ENCODE measurements around the gene SUCLG2. TPM values are rescaled to one million over a fixed set of nuclear protein-coding genes. Genes with fewer than 3 reads are reported as not detected.

Gene SUCLG2
- polyA plus RNA-seq, 2 of the 4 experiments (the other 2 are of a cell fraction): 39.8 to 61.3 TPM

DNA sequence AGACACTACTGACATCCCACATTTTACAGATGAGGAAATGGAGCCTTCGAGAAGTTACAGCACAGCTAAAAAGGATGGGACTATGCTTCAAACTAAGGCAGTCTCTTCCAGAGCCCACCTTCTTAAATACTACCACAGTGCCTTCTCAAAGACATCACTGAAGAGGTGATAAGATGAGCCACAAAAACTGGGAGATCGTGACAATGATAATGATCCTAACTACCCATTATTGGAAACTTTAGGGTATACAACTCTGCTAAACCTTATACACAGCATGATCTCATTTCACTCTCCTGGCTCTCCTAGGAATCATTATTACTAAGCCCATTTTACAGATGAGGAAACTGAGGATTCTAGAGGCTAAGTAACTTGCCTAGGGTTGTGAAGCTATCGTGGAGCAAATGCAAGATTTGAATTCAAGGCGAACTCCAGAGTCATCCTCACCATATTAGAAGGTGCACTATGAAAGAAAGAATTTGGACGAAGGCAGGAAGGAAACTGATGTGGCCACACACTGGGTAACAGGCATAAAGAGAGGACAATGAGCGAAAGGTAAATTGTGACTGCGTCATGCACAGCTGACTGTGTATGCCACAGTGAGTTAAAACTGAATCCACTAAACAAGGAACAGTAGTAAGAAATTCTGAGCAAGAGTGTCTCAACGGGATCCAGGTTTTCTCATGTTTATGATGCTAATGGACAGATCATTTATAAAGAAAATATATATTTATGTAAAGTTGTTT is 55.4 kb downstream of the SUCLG2 start:
- TF ChIP-seq GATA3 (IDR thresholded peaks at IDR 0.05; ENCODE audit: borderline replicate concordance): no peak
- no peak for TF ChIP-seq POLR2AphosphoS2 (conservative IDR thresholded peaks at IDR 0.05; ENCODE audit: low read length)
- TF ChIP-seq ZFP36 (IDR thresholded peaks at IDR 0.05; ENCODE audit: borderline replicate concordance, partially characterized antibody): no peak
- CTCF ChIA-PET: no interaction called here
- POLR2A ChIA-PET: no interaction called here

DNA sequence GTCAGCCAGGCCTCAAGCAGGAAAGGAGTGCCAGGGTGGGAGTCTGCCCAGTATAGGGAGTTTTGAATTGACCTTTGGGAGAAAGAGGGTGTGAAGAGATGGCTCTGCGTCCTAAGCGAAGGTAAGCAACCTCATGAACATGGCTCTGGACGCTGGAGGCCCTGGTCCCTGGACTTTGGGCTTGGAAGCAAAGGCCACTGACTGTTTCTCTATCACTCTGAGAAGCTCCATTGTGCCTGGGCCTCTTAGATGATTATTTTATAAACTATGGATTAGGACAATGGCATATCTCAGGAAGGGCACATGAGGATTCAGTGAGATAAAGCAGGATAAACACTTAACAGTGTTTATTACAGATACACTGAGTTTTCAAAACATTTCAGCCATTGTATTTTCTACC is 59.0 kb downstream of the SUCLG2 start:
- H3K27ac ChIP-seq: 0 out of 6 replicates have a peak overlapping the region, but pooled peaks of 1 of the 2 experiments have one; percentile 39
- ChIA-PET CTCF (interaction anchor here (1.3 kb wide), 1 partner anchor 20 kb away, joined by 3 read pairs; no protein-coding TSS in a partner anchor), POLR2A (no interaction called here)
- H3K4me3 ChIP-seq: no peak overlapping the region
- DNase-seq (ENCODE audit: low read depth in 1 of 2, low spot score in 1 of 2): no peak
- TF ChIP-seq POLR2A (IDR thresholded peaks at IDR 0.05; ENCODE audit: low read length) (no peak), SREBF2 (IDR thresholded peaks at IDR 0.05) (no peak), FOXS1 (CRISPR knock-in tag; IDR thresholded peaks at IDR 0.05) (no peak), HOXA7 (CRISPR knock-in tag; IDR thresholded peaks at IDR 0.05) (no peak), PHF8 (IDR thresholded peaks at IDR 0.05; ENCODE audit: borderline replicate concordance, low read depth) (no peak), RARB (CRISPR knock-in tag; IDR thresholded peaks at IDR 0.05) (no peak), NPAS2 (CRISPR knock-in tag; IDR thresholded peaks at IDR 0.05; ENCODE audit: borderline replicate concordance) (no peak), HDAC2 (IDR thresholded peaks at IDR 0.05) (no peak), FOSB (CRISPR knock-in tag; IDR thresholded peaks at IDR 0.05) (no peak), EHMT2 (IDR thresholded peaks at IDR 0.05; ENCODE audit: low read depth) (no peak), CHD4 (IDR thresholded peaks at IDR 0.05; ENCODE audit: borderline replicate concordance) (no peak), ZC3H11A (IDR thresholded peaks at IDR 0.05) (no peak), JUN (IDR thresholded peaks at IDR 0.05) (no peak), CEBPB (IDR thresholded peaks at IDR 0.05) (no peak)
- TF ChIP-seq, protein P1, sequence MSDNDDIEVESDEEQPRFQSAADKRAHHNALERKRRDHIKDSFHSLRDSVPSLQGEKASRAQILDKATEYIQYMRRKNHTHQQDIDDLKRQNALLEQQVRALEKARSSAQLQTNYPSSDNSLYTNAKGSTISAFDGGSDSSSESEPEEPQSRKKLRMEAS (IDR thresholded peaks at IDR 0.05): no peak
- TF ChIP-seq, protein P2, sequence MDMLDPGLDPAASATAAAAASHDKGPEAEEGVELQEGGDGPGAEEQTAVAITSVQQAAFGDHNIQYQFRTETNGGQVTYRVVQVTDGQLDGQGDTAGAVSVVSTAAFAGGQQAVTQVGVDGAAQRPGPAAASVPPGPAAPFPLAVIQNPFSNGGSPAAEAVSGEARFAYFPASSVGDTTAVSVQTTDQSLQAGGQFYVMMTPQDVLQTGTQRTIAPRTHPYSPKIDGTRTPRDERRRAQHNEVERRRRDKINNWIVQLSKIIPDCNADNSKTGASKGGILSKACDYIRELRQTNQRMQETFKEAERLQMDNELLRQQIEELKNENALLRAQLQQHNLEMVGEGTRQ (IDR thresholded peaks at IDR 0.05): no peak
- TF ChIP-seq, protein P3, sequence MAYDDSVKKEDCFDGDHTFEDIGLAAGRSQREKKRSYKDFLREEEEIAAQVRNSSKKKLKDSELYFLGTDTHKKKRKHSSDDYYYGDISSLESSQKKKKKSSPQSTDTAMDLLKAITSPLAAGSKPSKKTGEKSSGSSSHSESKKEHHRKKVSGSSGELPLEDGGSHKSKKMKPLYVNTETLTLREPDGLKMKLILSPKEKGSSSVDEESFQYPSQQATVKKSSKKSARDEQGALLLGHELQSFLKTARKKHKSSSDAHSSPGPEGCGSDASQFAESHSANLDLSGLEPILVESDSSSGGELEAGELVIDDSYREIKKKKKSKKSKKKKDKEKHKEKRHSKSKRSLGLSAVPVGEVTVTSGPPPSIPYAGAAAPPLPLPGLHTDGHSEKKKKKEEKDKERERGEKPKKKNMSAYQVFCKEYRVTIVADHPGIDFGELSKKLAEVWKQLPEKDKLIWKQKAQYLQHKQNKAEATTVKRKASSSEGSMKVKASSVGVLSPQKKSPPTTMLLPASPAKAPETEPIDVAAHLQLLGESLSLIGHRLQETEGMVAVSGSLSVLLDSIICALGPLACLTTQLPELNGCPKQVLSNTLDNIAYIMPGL (CRISPR knock-in tag; IDR thresholded peaks at IDR 0.05; ENCODE audit: borderline replicate concordance): no peak
- TF ChIP-seq, protein P4, sequence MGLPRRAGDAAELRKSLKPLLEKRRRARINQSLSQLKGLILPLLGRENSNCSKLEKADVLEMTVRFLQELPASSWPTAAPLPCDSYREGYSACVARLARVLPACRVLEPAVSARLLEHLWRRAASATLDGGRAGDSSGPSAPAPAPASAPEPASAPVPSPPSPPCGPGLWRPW (IDR thresholded peaks at IDR 0.05): no peak
- TF ChIP-seq, protein P5, sequence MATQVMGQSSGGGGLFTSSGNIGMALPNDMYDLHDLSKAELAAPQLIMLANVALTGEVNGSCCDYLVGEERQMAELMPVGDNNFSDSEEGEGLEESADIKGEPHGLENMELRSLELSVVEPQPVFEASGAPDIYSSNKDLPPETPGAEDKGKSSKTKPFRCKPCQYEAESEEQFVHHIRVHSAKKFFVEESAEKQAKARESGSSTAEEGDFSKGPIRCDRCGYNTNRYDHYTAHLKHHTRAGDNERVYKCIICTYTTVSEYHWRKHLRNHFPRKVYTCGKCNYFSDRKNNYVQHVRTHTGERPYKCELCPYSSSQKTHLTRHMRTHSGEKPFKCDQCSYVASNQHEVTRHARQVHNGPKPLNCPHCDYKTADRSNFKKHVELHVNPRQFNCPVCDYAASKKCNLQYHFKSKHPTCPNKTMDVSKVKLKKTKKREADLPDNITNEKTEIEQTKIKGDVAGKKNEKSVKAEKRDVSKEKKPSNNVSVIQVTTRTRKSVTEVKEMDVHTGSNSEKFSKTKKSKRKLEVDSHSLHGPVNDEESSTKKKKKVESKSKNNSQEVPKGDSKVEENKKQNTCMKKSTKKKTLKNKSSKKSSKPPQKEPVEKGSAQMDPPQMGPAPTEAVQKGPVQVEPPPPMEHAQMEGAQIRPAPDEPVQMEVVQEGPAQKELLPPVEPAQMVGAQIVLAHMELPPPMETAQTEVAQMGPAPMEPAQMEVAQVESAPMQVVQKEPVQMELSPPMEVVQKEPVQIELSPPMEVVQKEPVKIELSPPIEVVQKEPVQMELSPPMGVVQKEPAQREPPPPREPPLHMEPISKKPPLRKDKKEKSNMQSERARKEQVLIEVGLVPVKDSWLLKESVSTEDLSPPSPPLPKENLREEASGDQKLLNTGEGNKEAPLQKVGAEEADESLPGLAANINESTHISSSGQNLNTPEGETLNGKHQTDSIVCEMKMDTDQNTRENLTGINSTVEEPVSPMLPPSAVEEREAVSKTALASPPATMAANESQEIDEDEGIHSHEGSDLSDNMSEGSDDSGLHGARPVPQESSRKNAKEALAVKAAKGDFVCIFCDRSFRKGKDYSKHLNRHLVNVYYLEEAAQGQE (IDR thresholded peaks at IDR 0.05): no peak
- no peak for ATAC-seq
- 97% methylated on average over 3 of the region's 3 CpGs for WGBS (ENCODE audit: missing lambda C conversion rate)
- peaks cover 28% of the 10 kb centered on the region for H3K4me1 ChIP-seq
- FAIRE-seq: no peak
- H3K9me3 ChIP-seq: no peaks in the 10 kb centered on the region
- H3K4me2 ChIP-seq: no peak overlapping the region

More for the DNA sequence above, 55.4 kb downstream of the SUCLG2 start:
- Histone ChIP-seq H3K27ac (peak overlapping the region in 1 of 2 experiments; percentile 54; a peak in 2 of 6 replicates), H3K9me3 (no peaks in the 10 kb centered on the region), H3K4me2 (no peak overlapping the region), H3K4me3 (no peak overlapping the region), H3K4me1 (peaks cover 45% of the 10 kb centered on the region)
- ATAC-seq (no peak), FAIRE-seq (no peak), DNase-seq (ENCODE audit: low read depth in 1 of 2, low spot score in 1 of 2) (no peak)
- WGBS (ENCODE audit: missing lambda C conversion rate): 96% methylated on average over 8 of the region's 8 CpGs
